Mucosa of descending colon (tissue), 3 donors: ENCODE measurements around the gene CNNM3. TPM values are rescaled to one million over a fixed set of nuclear protein-coding genes. Genes with fewer than 3 reads are reported as not detected.

Experiments used
- ATAC-seq: fragments of 200-7000 bp; cut with Tn5 transposase; one replicate; pipeline ENCODE4 v1.9.1; 2020; ENCODE audit warnings: mild to moderate bottlenecking, moderate library complexity
- DNase-seq, 3 donors: peaks; one replicate each; pipeline ENCODE4 v3.0.0-alpha.2; 2020
- H3K36me3 ChIP-seq: fragments of 200-600 bp; one replicate; pipeline ENCODE4 v1.8.0; 2021; ENCODE audit warnings: low read depth, mild to moderate bottlenecking
- H3K4me1 ChIP-seq: fragments of 200-600 bp; one replicate; pipeline ENCODE4 v1.8.0; 2021; ENCODE audit warnings: low read depth, mild to moderate bottlenecking
- H3K4me3 ChIP-seq: fragments of 200-600 bp; one replicate; pipeline ENCODE4 v1.8.0; 2021; ENCODE audit warnings: mild to moderate bottlenecking
- H3K9me3 ChIP-seq: fragments of 200-600 bp; one replicate; pipeline ENCODE4 v1.8.0; 2021; ENCODE audit warnings: mild to moderate bottlenecking
- CTCF ChIP-seq: fragments of 200-600 bp; IDR thresholded peaks from one replicate; pipeline ENCODE4 v1.8.0; 2022; ENCODE audit warnings: antibody characterized with exemption, mild to moderate bottlenecking
- intact Hi-C, 2 donors: fragments of 100-400 bp; cut with DNase I in 1 of 2; cut with micrococcal nuclease in 1 of 2; formaldehyde crosslinking; loops; one replicate each; pipeline versions ENCODE4 v1.11.0 to v1.11.1; 2022; cut with DNase I, micrococcal nuclease
- total RNA-seq, 3 donors: library from RNA; stranded (reverse); fragmentation: NEBNext Ultra II Directional in 2 of 3; extraction: Animal tissue kit (Norgen Biotek cat#: 25700) in 2 of 3; gene quantifications; one replicate each; pipeline versions ENCODE4 v1.2.1 to v1.2.4, GENCODE V29; 2021 to 2023
- donor health status: DM: no; HTN: no; CAD: no; lungs with moderate emphysema.
- donor health status: DM: no; HTN: no; CAD: no.
- donor health status: DM: no; HTN: yes; CAD: no.

The CNNM3 gene
- total RNA-seq, 3 donors from 2014 or later, result 21.2 to 35.5 (median 33.4) TPM

DNA sequence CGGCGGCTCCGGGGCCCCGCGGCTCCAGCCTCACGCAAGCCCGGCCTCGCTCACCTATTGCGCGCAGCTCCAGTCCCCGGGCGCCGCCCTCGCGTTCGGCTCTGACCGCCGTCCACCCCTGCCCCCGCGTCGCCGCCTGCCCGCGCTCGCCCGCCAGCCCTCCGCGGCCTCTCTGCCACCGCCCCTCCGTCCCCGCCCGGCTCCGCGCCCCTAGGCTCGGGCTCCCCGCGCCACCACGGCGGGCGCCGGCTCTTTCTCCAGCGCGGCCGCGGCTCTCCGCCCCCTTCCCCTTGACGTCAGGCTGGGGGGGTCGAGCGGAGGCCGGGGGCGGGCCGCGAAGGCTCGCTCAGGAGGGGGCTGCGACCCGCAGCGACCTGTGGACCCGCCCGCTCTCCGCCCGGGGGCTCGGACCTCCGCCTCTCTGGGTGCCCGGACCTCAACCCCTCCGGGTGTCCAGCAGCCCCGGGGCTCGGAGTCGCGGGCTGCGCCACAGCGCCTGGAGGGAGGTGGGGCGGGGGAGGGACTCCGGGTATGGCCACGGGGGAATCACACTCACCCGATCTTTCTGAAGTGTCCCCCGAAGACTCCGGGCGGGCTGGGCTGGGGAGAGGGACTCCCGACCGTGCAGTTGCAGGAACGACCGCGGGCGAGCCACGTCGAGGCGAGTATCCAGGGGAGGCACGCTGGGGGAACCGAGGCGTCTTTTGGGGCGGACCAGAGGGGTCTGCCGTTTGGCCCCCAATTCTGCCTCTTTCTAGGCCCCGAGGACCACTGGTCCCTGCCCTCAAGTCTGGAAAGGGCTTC is 54.0 kb downstream of the CNNM3 start, which contains the start of gene SEMA4C:
Gene SEMA4C, minus strand, starts transcription at position 259 of the 804 bp plus-strand sequence. CDS start 2,194 bp downstream, outside the sequence.
- no peaks in the 10 kb centered on the region for H3K36me3 ChIP-seq
- no peak for TF ChIP-seq CTCF
- peak within 1 kb of the TSS; percentile 67 for H3K4me3 ChIP-seq
- DNase-seq (peak in 2 of 3 donors; percentile 68 to 78), ATAC-seq (peak; percentile 51)
- H3K4me1 ChIP-seq, result peaks cover 27% of the 10 kb centered on the region
- intact Hi-C loops, result loop anchor here in 1 of 2 donors (5.0 kb wide), 2 partner anchors 37 to 82 kb away; no protein-coding TSS in a partner anchor
- no peaks in the 10 kb centered on the region for H3K9me3 ChIP-seq

GRCh38 chr2:96870626-96871255 is 54.7 kb downstream of the CNNM3 start:
- ATAC-seq, result peak; percentile 44

DNA sequence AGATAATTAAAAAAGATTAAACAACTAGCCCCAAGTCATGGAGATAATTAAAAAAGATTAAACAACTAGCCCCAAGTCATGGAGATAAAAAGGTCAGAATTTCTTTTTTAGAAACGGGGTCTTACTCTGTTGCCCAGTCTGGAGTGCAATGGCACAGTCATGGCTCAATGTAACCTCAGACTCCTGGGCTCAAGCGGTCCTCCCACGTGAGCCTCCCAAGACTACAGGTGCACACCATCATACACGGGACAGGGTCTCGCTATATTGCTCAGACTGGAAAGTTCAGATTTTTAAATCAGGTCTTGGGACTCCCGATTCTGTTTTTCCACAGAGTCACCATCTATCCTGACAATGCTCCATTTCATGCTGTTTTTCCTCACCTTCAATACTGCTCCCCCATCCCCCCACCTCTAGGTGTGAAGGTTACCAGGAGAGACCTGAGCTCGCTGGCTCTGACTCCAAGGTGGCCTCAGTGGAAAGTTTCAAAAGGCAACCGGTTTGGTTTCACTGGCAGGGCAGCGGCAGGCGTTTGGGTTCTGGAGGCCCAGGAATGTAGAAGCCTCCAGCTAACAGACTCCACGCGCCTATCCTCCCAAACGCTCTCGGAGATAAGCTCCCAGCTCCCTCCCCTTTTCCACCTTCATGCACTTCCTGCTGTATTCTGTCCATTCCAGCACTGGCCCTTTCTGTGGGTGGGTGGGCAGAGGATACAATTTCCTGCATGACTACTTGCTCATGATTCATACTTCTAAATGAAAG is 56.7 kb downstream of the CNNM3 start:
- Histone ChIP-seq H3K4me3 (no peak overlapping the region), H3K4me1 (peaks cover 14% of the 10 kb centered on the region), H3K9me3 (no peaks in the 10 kb centered on the region), H3K36me3 (no peaks in the 10 kb centered on the region)
- no peak for ATAC-seq
- no peak for TF ChIP-seq CTCF
- DNase-seq, result no peak
- intact Hi-C loops, result loop anchor here in 1 of 2 donors (5.0 kb wide), 1 partner anchor 35 kb away; no protein-coding TSS in a partner anchor

More at GRCh38 chr2:96870626-96871255, 54.7 kb downstream of the CNNM3 start:
- peaks cover 30% of the 10 kb centered on the region for H3K4me1 ChIP-seq
- H3K4me3 ChIP-seq, result no peak overlapping the region
- no peaks in the 10 kb centered on the region for H3K9me3 ChIP-seq
- intact Hi-C loops, result loop anchor here in 1 of 2 donors (5.0 kb wide), 1 partner anchor 37 kb away; no protein-coding TSS in a partner anchor
- no peak for TF ChIP-seq CTCF
- no peaks in the 10 kb centered on the region for H3K36me3 ChIP-seq
- peak; percentile 74 to 79 (median 76) for DNase-seq

DNA sequence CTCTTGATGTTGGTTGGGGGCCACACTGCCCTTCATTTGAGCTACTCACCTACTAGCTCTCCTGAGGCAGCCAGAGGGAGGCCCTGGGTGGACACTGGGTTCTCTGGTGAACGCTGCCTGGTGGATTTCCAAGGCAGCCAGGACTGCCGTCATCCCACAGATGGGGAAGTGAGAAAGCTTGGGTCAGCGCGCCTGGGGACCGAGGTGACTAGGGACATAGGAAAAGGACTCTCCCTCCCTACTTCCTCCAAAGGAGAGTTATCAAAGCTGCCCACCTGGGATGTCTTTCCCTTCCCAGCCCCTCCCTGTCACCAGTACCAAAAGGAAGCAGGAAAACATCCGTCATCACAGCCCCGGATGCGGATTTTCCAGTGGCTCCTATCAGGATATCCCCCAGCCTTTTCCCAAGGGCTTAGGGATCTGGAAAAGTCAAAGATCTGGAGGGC is 57.6 kb downstream of the CNNM3 start:
- H3K4me3 ChIP-seq, result no peak overlapping the region
- no peak for TF ChIP-seq CTCF
- H3K9me3 ChIP-seq, result no peaks in the 10 kb centered on the region
- DNase-seq, result no peak
- intact Hi-C loops, result loop anchor here in 1 of 2 donors (5.0 kb wide), 1 partner anchor 34 kb away; no protein-coding TSS in a partner anchor
- H3K4me1 ChIP-seq, result peaks cover 12% of the 10 kb centered on the region
- no peak for ATAC-seq
- H3K36me3 ChIP-seq, result no peaks in the 10 kb centered on the region

GRCh38 chr2:96874198-96874831 is 58.2 kb downstream of the CNNM3 start:
- intact Hi-C loops, result loop anchor here in 1 of 2 donors (5.0 kb wide), 1 partner anchor 33 kb away; no protein-coding TSS in a partner anchor
- no peaks in the 10 kb centered on the region for H3K9me3 ChIP-seq
- H3K4me3 ChIP-seq, result no peak overlapping the region
- H3K36me3 ChIP-seq, result no peaks in the 10 kb centered on the region
- TF ChIP-seq CTCF, result no peak
- ATAC-seq (no peak), DNase-seq (no peak)
- peaks cover 9% of the 10 kb centered on the region for H3K4me1 ChIP-seq
